ENCODE measurements around the gene RABAC1. TPM values are rescaled to one million over a fixed set of nuclear protein-coding genes. Genes with fewer than 3 reads are reported as not detected.

The RABAC1 gene
- total and polyA plus RNA-seq, 10 of the 15 experiments (the other 5 are each of a cell fraction or from before 2014, with no cell fraction given): 10.9 to 115 (median 49.2) TPM

DNA sequence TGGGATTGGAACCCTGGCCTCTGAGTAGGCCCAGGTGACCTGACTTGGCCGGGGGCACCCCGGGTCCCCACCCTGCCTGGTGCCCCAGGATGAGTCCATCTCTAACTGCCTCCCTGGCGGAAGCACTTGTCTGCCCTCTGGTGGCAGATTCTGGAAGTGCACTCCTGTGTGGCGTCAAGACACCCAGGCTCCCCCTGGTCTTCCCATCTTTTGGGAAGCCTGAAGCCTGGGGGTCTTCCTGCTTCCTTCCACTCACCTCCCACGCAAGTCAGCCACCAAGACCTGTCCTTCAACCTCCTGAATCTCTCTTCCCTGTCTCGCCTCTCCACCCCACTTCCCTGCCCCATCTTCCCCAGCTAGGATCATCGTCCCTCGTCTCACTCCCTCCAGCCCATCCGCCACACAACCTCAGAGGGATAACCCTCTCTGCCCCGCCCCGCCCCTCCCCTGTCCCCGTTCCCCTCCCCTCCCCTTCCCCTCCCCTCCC, 7.4 kb downstream of the RABAC1 start (continued):
- TF ChIP-seq, protein P1, sequence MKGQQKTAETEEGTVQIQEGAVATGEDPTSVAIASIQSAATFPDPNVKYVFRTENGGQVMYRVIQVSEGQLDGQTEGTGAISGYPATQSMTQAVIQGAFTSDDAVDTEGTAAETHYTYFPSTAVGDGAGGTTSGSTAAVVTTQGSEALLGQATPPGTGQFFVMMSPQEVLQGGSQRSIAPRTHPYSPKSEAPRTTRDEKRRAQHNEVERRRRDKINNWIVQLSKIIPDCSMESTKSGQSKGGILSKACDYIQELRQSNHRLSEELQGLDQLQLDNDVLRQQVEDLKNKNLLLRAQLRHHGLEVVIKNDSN (IDR thresholded peaks at IDR 0.05; ENCODE audit: borderline replicate concordance, extremely low read length, insufficient read depth, low read depth, low read length): no peak
- TF ChIP-seq CEBPB (IDR thresholded peaks at IDR 0.05; ENCODE audit: borderline replicate concordance in 1 of 2, low read depth in 2 of 2, low read length in 2 of 2) (no peak), PAX5 (IDR thresholded peaks at IDR 0.05; ENCODE audit: borderline replicate concordance, low read depth, low read length) (no peak), TBL1XR1 (IDR thresholded peaks at IDR 0.05; ENCODE audit: low read depth, low read length) (no peak), FOXM1 (IDR thresholded peaks at IDR 0.05; ENCODE audit: low read depth, low read length) (no peak), NR2F1 (conservative IDR thresholded peaks at IDR 0.05) (no peak), NFIC (IDR thresholded peaks at IDR 0.05; ENCODE audit: low read depth, low read length) (no peak), FOXK2 (IDR thresholded peaks at IDR 0.05) (no peak), ESRRA (IDR thresholded peaks at IDR 0.05; ENCODE audit: low read length) (no peak), ASH2L (IDR thresholded peaks at IDR 0.05; ENCODE audit: borderline replicate concordance, low read depth) (no peak), SUZ12 (IDR thresholded peaks at IDR 0.05; ENCODE audit: unreplicated experiment) (no peak), STAT1 (conservative IDR thresholded peaks at IDR 0.05) (no peak), CBX3 (IDR thresholded peaks at IDR 0.05; ENCODE audit: borderline replicate concordance, low read depth) (no peak)
- TF ChIP-seq, protein P2, sequence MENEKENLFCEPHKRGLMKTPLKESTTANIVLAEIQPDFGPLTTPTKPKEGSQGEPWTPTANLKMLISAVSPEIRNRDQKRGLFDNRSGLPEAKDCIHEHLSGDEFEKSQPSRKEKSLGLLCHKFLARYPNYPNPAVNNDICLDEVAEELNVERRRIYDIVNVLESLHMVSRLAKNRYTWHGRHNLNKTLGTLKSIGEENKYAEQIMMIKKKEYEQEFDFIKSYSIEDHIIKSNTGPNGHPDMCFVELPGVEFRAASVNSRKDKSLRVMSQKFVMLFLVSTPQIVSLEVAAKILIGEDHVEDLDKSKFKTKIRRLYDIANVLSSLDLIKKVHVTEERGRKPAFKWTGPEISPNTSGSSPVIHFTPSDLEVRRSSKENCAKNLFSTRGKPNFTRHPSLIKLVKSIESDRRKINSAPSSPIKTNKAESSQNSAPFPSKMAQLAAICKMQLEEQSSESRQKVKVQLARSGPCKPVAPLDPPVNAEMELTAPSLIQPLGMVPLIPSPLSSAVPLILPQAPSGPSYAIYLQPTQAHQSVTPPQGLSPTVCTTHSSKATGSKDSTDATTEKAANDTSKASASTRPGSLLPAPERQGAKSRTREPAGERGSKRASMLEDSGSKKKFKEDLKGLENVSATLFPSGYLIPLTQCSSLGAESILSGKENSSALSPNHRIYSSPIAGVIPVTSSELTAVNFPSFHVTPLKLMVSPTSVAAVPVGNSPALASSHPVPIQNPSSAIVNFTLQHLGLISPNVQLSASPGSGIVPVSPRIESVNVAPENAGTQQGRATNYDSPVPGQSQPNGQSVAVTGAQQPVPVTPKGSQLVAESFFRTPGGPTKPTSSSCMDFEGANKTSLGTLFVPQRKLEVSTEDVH (IDR thresholded peaks at IDR 0.05; ENCODE audit: low read depth, partially characterized antibody): no peak
- TF ChIP-seq, protein P3, sequence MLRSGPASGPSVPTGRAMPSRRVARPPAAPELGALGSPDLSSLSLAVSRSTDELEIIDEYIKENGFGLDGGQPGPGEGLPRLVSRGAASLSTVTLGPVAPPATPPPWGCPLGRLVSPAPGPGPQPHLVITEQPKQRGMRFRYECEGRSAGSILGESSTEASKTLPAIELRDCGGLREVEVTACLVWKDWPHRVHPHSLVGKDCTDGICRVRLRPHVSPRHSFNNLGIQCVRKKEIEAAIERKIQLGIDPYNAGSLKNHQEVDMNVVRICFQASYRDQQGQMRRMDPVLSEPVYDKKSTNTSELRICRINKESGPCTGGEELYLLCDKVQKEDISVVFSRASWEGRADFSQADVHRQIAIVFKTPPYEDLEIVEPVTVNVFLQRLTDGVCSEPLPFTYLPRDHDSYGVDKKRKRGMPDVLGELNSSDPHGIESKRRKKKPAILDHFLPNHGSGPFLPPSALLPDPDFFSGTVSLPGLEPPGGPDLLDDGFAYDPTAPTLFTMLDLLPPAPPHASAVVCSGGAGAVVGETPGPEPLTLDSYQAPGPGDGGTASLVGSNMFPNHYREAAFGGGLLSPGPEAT (IDR thresholded peaks at IDR 0.05; ENCODE audit: low read depth): no peak
- TF ChIP-seq, protein P4, sequence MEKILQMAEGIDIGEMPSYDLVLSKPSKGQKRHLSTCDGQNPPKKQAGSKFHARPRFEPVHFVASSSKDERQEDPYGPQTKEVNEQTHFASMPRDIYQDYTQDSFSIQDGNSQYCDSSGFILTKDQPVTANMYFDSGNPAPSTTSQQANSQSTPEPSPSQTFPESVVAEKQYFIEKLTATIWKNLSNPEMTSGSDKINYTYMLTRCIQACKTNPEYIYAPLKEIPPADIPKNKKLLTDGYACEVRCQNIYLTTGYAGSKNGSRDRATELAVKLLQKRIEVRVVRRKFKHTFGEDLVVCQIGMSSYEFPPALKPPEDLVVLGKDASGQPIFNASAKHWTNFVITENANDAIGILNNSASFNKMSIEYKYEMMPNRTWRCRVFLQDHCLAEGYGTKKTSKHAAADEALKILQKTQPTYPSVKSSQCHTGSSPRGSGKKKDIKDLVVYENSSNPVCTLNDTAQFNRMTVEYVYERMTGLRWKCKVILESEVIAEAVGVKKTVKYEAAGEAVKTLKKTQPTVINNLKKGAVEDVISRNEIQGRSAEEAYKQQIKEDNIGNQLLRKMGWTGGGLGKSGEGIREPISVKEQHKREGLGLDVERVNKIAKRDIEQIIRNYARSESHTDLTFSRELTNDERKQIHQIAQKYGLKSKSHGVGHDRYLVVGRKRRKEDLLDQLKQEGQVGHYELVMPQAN (conservative IDR thresholded peaks at IDR 0.05): no peak
- TF ChIP-seq, protein P5, sequence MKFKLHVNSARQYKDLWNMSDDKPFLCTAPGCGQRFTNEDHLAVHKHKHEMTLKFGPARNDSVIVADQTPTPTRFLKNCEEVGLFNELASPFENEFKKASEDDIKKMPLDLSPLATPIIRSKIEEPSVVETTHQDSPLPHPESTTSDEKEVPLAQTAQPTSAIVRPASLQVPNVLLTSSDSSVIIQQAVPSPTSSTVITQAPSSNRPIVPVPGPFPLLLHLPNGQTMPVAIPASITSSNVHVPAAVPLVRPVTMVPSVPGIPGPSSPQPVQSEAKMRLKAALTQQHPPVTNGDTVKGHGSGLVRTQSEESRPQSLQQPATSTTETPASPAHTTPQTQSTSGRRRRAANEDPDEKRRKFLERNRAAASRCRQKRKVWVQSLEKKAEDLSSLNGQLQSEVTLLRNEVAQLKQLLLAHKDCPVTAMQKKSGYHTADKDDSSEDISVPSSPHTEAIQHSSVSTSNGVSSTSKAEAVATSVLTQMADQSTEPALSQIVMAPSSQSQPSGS (IDR thresholded peaks at IDR 0.05; ENCODE audit: low read length): no peak
- TF ChIP-seq, protein P6, sequence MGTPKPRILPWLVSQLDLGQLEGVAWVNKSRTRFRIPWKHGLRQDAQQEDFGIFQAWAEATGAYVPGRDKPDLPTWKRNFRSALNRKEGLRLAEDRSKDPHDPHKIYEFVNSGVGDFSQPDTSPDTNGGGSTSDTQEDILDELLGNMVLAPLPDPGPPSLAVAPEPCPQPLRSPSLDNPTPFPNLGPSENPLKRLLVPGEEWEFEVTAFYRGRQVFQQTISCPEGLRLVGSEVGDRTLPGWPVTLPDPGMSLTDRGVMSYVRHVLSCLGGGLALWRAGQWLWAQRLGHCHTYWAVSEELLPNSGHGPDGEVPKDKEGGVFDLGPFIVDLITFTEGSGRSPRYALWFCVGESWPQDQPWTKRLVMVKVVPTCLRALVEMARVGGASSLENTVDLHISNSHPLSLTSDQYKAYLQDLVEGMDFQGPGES (IDR thresholded peaks at IDR 0.05): no peak
- TF ChIP-seq, protein P7, sequence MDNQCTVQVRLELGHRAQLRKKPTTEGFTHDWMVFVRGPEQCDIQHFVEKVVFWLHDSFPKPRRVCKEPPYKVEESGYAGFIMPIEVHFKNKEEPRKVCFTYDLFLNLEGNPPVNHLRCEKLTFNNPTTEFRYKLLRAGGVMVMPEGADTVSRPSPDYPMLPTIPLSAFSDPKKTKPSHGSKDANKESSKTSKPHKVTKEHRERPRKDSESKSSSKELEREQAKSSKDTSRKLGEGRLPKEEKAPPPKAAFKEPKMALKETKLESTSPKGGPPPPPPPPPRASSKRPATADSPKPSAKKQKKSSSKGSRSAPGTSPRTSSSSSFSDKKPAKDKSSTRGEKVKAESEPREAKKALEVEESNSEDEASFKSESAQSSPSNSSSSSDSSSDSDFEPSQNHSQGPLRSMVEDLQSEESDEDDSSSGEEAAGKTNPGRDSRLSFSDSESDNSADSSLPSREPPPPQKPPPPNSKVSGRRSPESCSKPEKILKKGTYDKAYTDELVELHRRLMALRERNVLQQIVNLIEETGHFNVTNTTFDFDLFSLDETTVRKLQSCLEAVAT (IDR thresholded peaks at IDR 0.05): peak; percentile 58
